ENCODE data around the gene ITGA11. TPM values are rescaled to one million over a fixed set of nuclear protein-coding genes. Genes with fewer than 3 reads are reported as not detected.

The ITGA11 gene
- total and polyA plus RNA-seq, 2 donors (not counting 1 experiment from before 2014, with no cell fraction given), result 21.5 to 29.6 TPM

GRCh38 chr15:68371851-68372250 is 60.1 kb downstream of the ITGA11 start:
- H3K9me3 ChIP-seq (ENCODE audit: control insufficient read depth, insufficient read depth, low read depth, low read length), result no peaks in the 10 kb centered on the region
- no peak overlapping the region for H3K27ac ChIP-seq (ENCODE audit: insufficient read depth, low read length)
- no peak overlapping the region for H3K9ac ChIP-seq (ENCODE audit: insufficient read depth, low read length)
- no peak overlapping the region for H2AFZ ChIP-seq (ENCODE audit: low read length)
- peaks cover 5% of the 10 kb centered on the region for H3K4me1 ChIP-seq (ENCODE audit: control insufficient read depth, extremely low read depth, insufficient read depth, low read length)
- DNase-seq (ENCODE audit: low read depth in 2 of 2), result no peak
- H3K4me2 ChIP-seq (ENCODE audit: extremely low read depth, insufficient read depth, low read length), result no peak overlapping the region
- no peaks in the 10 kb centered on the region for H3K79me2 ChIP-seq (ENCODE audit: control insufficient read depth, insufficient read depth, low read length)
- no peaks in the 10 kb centered on the region for H4K20me1 ChIP-seq (ENCODE audit: control insufficient read depth, extremely low read depth, insufficient read depth, low read length)
- no peak overlapping the region for H3K4me3 ChIP-seq (replicated peaks in 1 of 4; ENCODE audit: control extremely low read depth in 1 of 4, insufficient read depth in 1 of 4, low read depth in 3 of 4, low read length in 4 of 4)
- TF ChIP-seq, protein P1, sequence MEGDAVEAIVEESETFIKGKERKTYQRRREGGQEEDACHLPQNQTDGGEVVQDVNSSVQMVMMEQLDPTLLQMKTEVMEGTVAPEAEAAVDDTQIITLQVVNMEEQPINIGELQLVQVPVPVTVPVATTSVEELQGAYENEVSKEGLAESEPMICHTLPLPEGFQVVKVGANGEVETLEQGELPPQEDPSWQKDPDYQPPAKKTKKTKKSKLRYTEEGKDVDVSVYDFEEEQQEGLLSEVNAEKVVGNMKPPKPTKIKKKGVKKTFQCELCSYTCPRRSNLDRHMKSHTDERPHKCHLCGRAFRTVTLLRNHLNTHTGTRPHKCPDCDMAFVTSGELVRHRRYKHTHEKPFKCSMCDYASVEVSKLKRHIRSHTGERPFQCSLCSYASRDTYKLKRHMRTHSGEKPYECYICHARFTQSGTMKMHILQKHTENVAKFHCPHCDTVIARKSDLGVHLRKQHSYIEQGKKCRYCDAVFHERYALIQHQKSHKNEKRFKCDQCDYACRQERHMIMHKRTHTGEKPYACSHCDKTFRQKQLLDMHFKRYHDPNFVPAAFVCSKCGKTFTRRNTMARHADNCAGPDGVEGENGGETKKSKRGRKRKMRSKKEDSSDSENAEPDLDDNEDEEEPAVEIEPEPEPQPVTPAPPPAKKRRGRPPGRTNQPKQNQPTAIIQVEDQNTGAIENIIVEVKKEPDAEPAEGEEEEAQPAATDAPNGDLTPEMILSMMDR (conservative IDR thresholded peaks at IDR 0.05 in 1 of 2, IDR thresholded peaks at IDR 0.05 in 1 of 2; ENCODE audit: low read depth in 1 of 2, low read length in 2 of 2), result no peak
- TF ChIP-seq EZH2 (IDR thresholded peaks at IDR 0.05; ENCODE audit: low read length, missing control alignments), result no peak
- H3K27me3 ChIP-seq (ENCODE audit: control insufficient read depth, insufficient read depth, low read length), result peaks cover 2% of the 10 kb centered on the region
- no peaks in the 10 kb centered on the region for H3K36me3 ChIP-seq (ENCODE audit: control insufficient read depth, insufficient read depth, low read length)

- Histone ChIP-seq H3K9me3 (ENCODE audit: control insufficient read depth, insufficient read depth, low read depth, low read length) (no peaks in the 10 kb centered on the region), H3K9ac (ENCODE audit: insufficient read depth, low read length) (no peak overlapping the region), H3K27ac (ENCODE audit: insufficient read depth, low read length) (no peak overlapping the region), H3K4me3 (replicated peaks in 1 of 4; ENCODE audit: control extremely low read depth in 1 of 4, insufficient read depth in 1 of 4, low read depth in 3 of 4, low read length in 4 of 4) (no peak overlapping the region), H3K36me3 (ENCODE audit: control insufficient read depth, insufficient read depth, low read length) (no peaks in the 10 kb centered on the region), H3K79me2 (ENCODE audit: control insufficient read depth, insufficient read depth, low read length) (no peaks in the 10 kb centered on the region), H3K27me3 (ENCODE audit: control insufficient read depth, insufficient read depth, low read length) (peaks cover 5% of the 10 kb centered on the region), H3K4me1 (ENCODE audit: control insufficient read depth, extremely low read depth, insufficient read depth, low read length) (peaks cover 5% of the 10 kb centered on the region), H2AFZ (ENCODE audit: low read length) (no peak overlapping the region), H4K20me1 (ENCODE audit: control insufficient read depth, extremely low read depth, insufficient read depth, low read length) (no peaks in the 10 kb centered on the region), H3K4me2 (ENCODE audit: extremely low read depth, insufficient read depth, low read length) (no peak overlapping the region)
- no peak for DNase-seq (ENCODE audit: low read depth in 2 of 2)
- TF ChIP-seq, protein P1 (conservative IDR thresholded peaks at IDR 0.05 in 1 of 2, IDR thresholded peaks at IDR 0.05 in 1 of 2; ENCODE audit: low read depth in 1 of 2, low read length in 2 of 2), result no peak
- no peak for TF ChIP-seq EZH2 (IDR thresholded peaks at IDR 0.05; ENCODE audit: low read length, missing control alignments)
Measured at GRCh38 chr15:68371160-68371559, 60.8 kb downstream of the ITGA11 start.

- Histone ChIP-seq H2AFZ (ENCODE audit: low read length) (no peak overlapping the region), H3K27me3 (ENCODE audit: control insufficient read depth, insufficient read depth, low read length) (peaks cover 5% of the 10 kb centered on the region), H3K4me3 (replicated peaks in 1 of 4; ENCODE audit: control extremely low read depth in 1 of 4, insufficient read depth in 1 of 4, low read depth in 3 of 4, low read length in 4 of 4) (no peak overlapping the region), H3K36me3 (ENCODE audit: control insufficient read depth, insufficient read depth, low read length) (no peaks in the 10 kb centered on the region), H3K9me3 (ENCODE audit: control insufficient read depth, insufficient read depth, low read depth, low read length) (no peaks in the 10 kb centered on the region), H3K9ac (ENCODE audit: insufficient read depth, low read length) (no peak overlapping the region), H4K20me1 (ENCODE audit: control insufficient read depth, extremely low read depth, insufficient read depth, low read length) (no peaks in the 10 kb centered on the region), H3K27ac (ENCODE audit: insufficient read depth, low read length) (no peak overlapping the region), H3K4me2 (ENCODE audit: extremely low read depth, insufficient read depth, low read length) (no peak overlapping the region), H3K79me2 (ENCODE audit: control insufficient read depth, insufficient read depth, low read length) (no peaks in the 10 kb centered on the region), H3K4me1 (ENCODE audit: control insufficient read depth, extremely low read depth, insufficient read depth, low read length) (peaks cover 5% of the 10 kb centered on the region)
- DNase-seq (ENCODE audit: low read depth in 2 of 2), result no peak
- TF ChIP-seq, protein P1 (conservative IDR thresholded peaks at IDR 0.05 in 1 of 2, IDR thresholded peaks at IDR 0.05 in 1 of 2; ENCODE audit: low read depth in 1 of 2, low read length in 2 of 2), result no peak
- no peak for TF ChIP-seq EZH2 (IDR thresholded peaks at IDR 0.05; ENCODE audit: low read length, missing control alignments)
Measured at GRCh38 chr15:68370768-68371151, 61.2 kb downstream of the ITGA11 start.

Data from fibroblast of lung (primary cell).